ENCODE measurements around the gene COL27A1. TPM values are rescaled to one million over a fixed set of nuclear protein-coding genes. Genes with fewer than 3 reads are reported as not detected.

COL27A1 gene
- total RNA-seq: 1 to 10 TPM; 8.4 to 9.7 TPM

- DNase-seq: peak; percentile 90
- peak within 1 kb of the TSS; percentile 78 for H3K4me3 Mint-ChIP-seq
- peak; percentile 85 for TF ChIP-seq CTCF (IDR thresholded peaks at IDR 0.05)
- H3K27ac Mint-ChIP-seq: peak within 1 kb of the TSS; percentile 72
- ChIA-PET CTCF (interaction anchor here (0.7 to 7.3 kb wide), 26 partner anchors 9 to 425 kb away, joined by 3 to 65 read pairs (median 3); no protein-coding TSS in a partner anchor), POLR2A (interaction anchor here (0.7 to 1.0 kb wide), 3 partner anchors 14 to 135 kb away, joined by 3 read pairs; no protein-coding TSS in a partner anchor)
- ATAC-seq: peak; percentile 88
- no peaks in the 10 kb centered on the region for H3K9me3 Mint-ChIP-seq
- H3K4me1 Mint-ChIP-seq (ENCODE audit: low read depth): peaks cover 21% of the 10 kb centered on the region
- H3K27me3 Mint-ChIP-seq: peaks cover 44% of the 10 kb centered on the region
- intact Hi-C loops (cut with micrococcal nuclease): loop anchor here (5.0 kb wide), 1 partner anchor 137 kb away; no protein-coding TSS in a partner anchor
- H3K36me3 Mint-ChIP-seq (ENCODE audit: low read depth): no peaks in the 10 kb centered on the region
These were observed at the start of gene COL27A1 for GRCh38 chr9:114155263-114155994. Gene COL27A1 (plus strand): TSS chr9:114155537. CDS start chr9:114155951, 414 bp downstream.

- Mint-ChIP-seq H3K4me3 (no peak overlapping the region), H3K27me3 (peaks cover 3% of the 10 kb centered on the region), H3K4me1 (ENCODE audit: low read depth) (no peaks in the 10 kb centered on the region), H3K36me3 (ENCODE audit: low read depth) (no peaks in the 10 kb centered on the region), H3K9me3 (no peaks in the 10 kb centered on the region), H3K27ac (no peak overlapping the region)
- ChIA-PET CTCF (interaction anchor here (0.7 to 7.3 kb wide), 32 partner anchors 8 to 204 kb away, joined by 3 to 71 read pairs (median 6); partner anchors contain the start of genes COL27A1 and KIF12), POLR2A (interaction anchor here (1.4 kb wide), 1 partner anchor 184 kb away, joined by 3 read pairs; no protein-coding TSS in a partner anchor)
- TF ChIP-seq CTCF (IDR thresholded peaks at IDR 0.05): no peak
- intact Hi-C loops (cut with micrococcal nuclease): loop anchor here (5.0 kb wide), 1 partner anchor 185 kb away; no protein-coding TSS in a partner anchor
- ATAC-seq (peak; percentile 39), DNase-seq (no peak)
These were observed 47.9 kb upstream of the COL27A1 start for GRCh38 chr9:114107286-114108001.

- DNase-seq (peak; percentile 75), ATAC-seq (peak; percentile 98)
- Mint-ChIP-seq H3K4me3 (no peak overlapping the region), H3K9me3 (no peaks in the 10 kb centered on the region), H3K36me3 (ENCODE audit: low read depth) (no peaks in the 10 kb centered on the region), H3K27ac (no peak overlapping the region), H3K4me1 (ENCODE audit: low read depth) (no peaks in the 10 kb centered on the region), H3K27me3 (peaks cover 4% of the 10 kb centered on the region)
- intact Hi-C loops (cut with micrococcal nuclease): loop anchor here (5.0 kb wide), 1 partner anchor 184 kb away; no protein-coding TSS in a partner anchor
- ChIA-PET POLR2A (interaction anchor here (1.4 kb wide), 1 partner anchor 183 kb away, joined by 3 read pairs; no protein-coding TSS in a partner anchor), CTCF (interaction anchor here (0.5 to 7.3 kb wide), 39 partner anchors 8 to 360 kb away, joined by 3 to 71 read pairs (median 5); partner anchors contain the start of genes COL27A1 and KIF12)
- peak; percentile 84 for TF ChIP-seq CTCF (IDR thresholded peaks at IDR 0.05)
These were observed 47.1 kb upstream of the COL27A1 start for GRCh38 chr9:114108016-114108833.

- POLR2A ChIA-PET: no interaction called here
- H3K4me1 Mint-ChIP-seq (ENCODE audit: low read depth): no peaks in the 10 kb centered on the region
- no peak for ATAC-seq
These were observed 46.2 kb upstream of the COL27A1 start for GRCh38 chr9:114109124-114109523.

More at GRCh38 chr9:114109124-114109523, 46.2 kb upstream of the COL27A1 start:
- no peak overlapping the region for H3K27ac Mint-ChIP-seq
- H3K27me3 Mint-ChIP-seq: peaks cover 10% of the 10 kb centered on the region
- no peaks in the 10 kb centered on the region for H3K9me3 Mint-ChIP-seq
- no peak for TF ChIP-seq CTCF (IDR thresholded peaks at IDR 0.05)
- no peak for DNase-seq
- intact Hi-C loops (cut with micrococcal nuclease): loop anchor here (5.0 kb wide), 1 partner anchor 183 kb away; no protein-coding TSS in a partner anchor
- H3K36me3 Mint-ChIP-seq (ENCODE audit: low read depth): no peaks in the 10 kb centered on the region
- CTCF ChIA-PET: interaction anchor here (0.6 to 7.3 kb wide), 9 partner anchors 20 to 297 kb away, joined by 3 to 71 read pairs (median 7); partner anchors contain the start of gene COL27A1
- H3K4me3 Mint-ChIP-seq: no peak overlapping the region
